ENCODE results near the gene GCSAML. TPM values are rescaled to one million over a fixed set of nuclear protein-coding genes. Genes with fewer than 3 reads are reported as not detected.
"Not testable (repeated sequence)": the region's sequence is repeated elsewhere in the genome, so short reads cannot be mapped to it uniquely, and the experiment has no call there.

The GCSAML gene
- under 1 TPM; 0.46 to 0.89 (median 0.64) TPM for polyA plus RNA-seq (ENCODE audit: insufficient read length in 4 of 4)

DNA sequence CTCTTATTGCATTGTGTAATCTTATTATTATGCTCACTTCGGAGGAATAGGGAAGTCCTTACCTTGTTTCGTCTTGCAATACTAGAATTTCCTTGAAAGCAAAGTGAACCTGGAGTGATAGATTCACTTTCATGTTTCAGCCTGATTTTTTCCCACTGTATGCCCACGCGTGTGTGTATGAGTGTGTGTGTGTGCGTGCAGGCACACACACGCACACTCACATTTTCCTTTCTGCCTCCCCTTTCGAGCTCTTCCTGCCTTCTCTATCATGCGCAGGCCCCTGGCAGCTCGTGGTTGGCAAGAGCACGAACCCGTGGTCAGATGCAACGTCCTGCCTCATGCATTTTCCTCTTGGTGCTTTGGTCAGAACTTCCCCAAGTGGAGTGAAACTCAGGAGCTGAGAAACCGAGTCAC lies at the start of gene GCSAML:
Gene GCSAML (plus strand): TSS at position 366 of the 414 bp plus-strand sequence. CDS start 58 bp downstream, outside the sequence.
- no peak for DNase-seq (ENCODE audit: low read depth in 4 of 4, low spot score in 3 of 4)

- DNase-seq (ENCODE audit: low read depth in 4 of 4, low spot score in 3 of 4): no peak
Measured at GRCh38 chr1:247500865-247501264, 48.1 kb upstream of the GCSAML start.

DNA sequence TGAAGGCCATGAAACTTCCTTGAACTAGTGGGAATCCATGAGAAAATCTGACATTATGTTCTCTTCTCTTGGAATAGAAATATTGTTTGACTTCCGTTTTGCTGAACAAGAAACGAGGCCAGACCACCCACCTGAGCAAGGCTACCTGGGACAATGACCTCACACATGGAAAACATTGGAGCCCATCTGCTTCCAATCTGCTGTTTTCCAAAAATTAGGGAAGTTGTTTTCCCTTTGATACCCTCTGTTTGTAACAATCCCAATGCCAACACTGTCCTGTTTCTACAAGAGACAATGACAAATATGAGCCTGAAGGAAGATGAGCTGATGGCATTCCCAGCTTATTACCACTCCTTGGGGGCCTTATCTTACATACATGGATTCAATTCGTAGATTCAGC lies 42.1 kb upstream of the GCSAML start:
- DNase-seq (ENCODE audit: low read depth in 4 of 4, low spot score in 3 of 4): no peak

GRCh38 chr1:247517795-247518612 lies 30.9 kb upstream of the GCSAML start:
- no peak for DNase-seq (ENCODE audit: low read depth in 4 of 4, low spot score in 3 of 4)

DNA sequence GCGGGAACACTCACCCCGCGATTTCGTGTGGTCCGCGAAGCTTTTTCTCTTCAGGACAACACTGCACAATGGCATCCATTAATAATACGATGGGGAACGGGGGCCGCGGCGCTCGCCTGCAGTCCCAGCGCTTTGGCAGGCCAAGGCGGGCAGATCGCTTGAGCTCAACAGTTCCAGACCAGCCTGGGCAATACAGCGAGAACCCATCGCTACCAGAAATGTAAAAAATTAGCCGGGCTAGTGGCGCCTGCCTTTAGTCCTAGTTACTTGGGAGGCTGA lies 30.4 kb upstream of the GCSAML start:
- no peak for DNase-seq (ENCODE audit: low read depth in 4 of 4, low spot score in 3 of 4)

DNA sequence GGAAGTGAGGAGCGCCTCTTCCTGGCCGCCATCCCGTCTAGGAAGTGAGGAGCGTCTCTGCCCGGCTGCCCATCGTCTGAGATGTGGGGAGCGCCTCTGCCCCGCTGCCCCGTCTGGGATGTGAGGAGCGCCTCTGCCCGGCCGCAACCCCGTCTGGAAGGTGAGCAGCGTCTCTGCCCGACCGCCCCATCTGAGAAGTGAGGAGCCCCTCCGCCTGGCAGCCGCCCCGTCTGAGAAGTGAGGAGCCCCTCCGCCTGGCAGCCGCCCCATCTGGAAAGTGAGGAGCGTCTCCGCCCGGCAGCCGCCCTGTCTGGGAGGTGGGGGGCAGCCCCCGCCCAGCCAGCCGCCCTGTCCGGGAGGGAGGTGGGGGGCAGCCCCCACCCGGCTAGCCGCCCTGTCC lies 27.0 kb upstream of the GCSAML start:
- DNase-seq (ENCODE audit: low read depth in 4 of 4, low spot score in 3 of 4): not testable (repeated sequence)

- DNase-seq (ENCODE audit: low read depth in 4 of 4, low spot score in 3 of 4): no peak
Measured at GRCh38 chr1:247528812-247529474, 20.0 kb upstream of the GCSAML start.

- DNase-seq (ENCODE audit: low read depth in 4 of 4, low spot score in 3 of 4): no peak
Measured at GRCh38 chr1:247529771-247530355, 19.1 kb upstream of the GCSAML start.

- DNase-seq (ENCODE audit: low read depth in 4 of 4, low spot score in 3 of 4): no peak
Measured at GRCh38 chr1:247530785-247531184, 18.1 kb upstream of the GCSAML start.

DNA sequence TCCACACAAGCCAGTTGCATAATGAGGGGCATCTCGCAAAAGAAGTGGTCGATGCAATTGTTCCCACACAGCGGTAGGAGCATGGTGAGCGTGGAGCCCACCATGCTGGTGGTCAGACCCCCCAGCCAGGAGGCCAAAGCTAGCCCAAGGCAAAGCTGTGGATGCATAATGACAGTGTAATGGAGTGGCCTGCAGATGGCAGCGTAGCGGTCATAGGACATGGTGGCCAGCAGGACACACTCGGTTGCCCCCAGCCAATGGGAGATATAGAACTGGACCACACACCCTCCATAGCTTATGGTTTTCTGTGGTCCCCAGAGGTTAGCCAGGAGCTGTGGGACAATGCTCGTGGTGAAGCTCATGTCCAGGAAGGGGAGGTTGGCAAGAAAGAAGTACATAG lies 17.0 kb upstream of the GCSAML start:
- no peak for DNase-seq (ENCODE audit: low read depth in 4 of 4, low spot score in 3 of 4)

DNA sequence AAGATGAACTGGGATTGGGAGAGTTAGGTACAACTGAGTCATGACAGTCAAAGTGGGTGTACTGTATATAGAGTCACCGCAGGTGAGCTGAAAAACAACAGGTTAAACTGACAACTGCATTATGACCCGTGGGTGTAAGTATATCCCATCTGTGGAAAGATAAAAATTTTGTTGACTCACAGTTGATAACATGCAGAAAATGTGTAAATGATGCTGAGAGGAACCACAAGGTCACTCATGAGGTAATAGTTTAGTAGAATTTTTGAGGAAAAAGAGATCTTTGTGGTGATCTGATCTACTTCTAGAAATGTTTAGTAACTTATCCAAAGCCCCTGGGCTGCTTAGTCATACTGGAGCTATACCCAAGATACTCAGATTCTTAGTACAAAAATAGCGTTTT lies 13.5 kb upstream of the GCSAML start:
- no peak for DNase-seq (ENCODE audit: low read depth in 4 of 4, low spot score in 3 of 4)

GRCh38 chr1:247536340-247536739 lies 12.6 kb upstream of the GCSAML start, which contains the start of gene OR2C3:
Gene OR2C3 (minus strand): TSS chr1:247536440. CDS start chr1:247532511, 3,929 bp downstream.
- no peak for DNase-seq (ENCODE audit: low read depth in 4 of 4, low spot score in 3 of 4)

DNA sequence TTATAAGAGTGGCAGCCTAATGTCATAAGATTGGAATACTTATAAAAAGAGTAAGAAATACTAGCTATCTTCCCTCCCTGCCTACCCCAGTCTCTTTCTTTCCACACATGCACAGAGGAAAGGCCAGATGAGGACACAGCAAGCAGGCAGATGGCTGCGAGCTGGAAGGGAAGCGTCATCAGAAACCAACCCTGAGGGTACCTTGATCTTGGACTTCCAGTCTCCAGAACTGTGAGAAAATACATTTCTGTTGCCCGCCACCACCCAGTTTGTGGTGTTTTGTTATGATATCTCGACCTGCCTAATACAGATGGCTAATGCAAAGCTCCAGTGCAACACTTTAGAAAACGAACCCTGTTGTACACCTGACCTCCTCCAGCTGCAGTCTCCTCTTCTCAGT lies 10.4 kb upstream of the GCSAML start:
- no peak for DNase-seq (ENCODE audit: low read depth in 4 of 4, low spot score in 3 of 4)

GRCh38 chr1:247539215-247539614 lies 9.7 kb upstream of the GCSAML start:
- DNase-seq (ENCODE audit: low read depth in 4 of 4, low spot score in 3 of 4): no peak

DNA sequence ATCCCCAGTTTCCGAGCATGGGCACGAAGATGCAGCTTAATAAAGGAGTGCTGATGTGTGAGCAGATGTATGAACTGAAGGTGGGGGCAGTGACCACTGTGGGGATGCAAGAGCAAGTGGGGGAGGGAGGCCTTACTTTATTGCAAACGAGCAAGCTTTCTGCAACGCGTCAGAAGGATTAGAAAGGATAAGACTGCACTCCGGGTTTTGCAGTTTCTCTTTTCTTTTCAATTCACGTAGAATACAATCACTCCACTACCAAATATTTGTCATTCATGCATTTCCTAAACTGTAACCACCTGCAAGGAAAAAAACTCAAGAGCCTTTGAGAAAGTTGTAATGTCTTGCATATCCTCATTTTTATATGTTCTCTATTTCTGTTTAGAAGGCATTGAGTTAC lies 8.4 kb upstream of the GCSAML start:
- DNase-seq (ENCODE audit: low read depth in 4 of 4, low spot score in 3 of 4): no peak

DNA sequence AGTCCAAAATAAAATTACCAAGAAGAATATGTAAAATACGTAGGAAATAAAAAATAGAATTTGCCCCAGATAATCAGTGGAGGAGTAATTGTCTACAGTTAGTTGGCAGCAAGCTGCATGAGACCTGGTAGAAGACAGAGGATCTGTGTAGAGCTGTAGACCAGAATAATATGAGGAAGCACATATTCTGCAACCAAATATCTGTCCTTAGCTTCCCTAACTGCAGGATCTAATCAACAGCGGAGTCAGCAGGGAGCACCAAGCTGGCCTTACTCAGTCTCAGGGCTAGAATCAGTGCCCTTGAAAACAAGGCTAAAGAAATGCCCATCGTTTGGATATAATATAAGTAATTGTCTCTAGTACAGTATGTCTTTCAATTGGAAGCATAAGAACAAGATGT lies 6.1 kb upstream of the GCSAML start:
- DNase-seq (ENCODE audit: low read depth in 4 of 4, low spot score in 3 of 4): no peak

- no peak for DNase-seq (ENCODE audit: low read depth in 4 of 4, low spot score in 3 of 4)
Measured at GRCh38 chr1:247548092-247548491, 842 bp upstream of the GCSAML start.

- no peak for DNase-seq (ENCODE audit: low read depth in 4 of 4, low spot score in 3 of 4)
Measured at GRCh38 chr1:247551721-247552120, 2.8 kb downstream of the GCSAML start.

DNA sequence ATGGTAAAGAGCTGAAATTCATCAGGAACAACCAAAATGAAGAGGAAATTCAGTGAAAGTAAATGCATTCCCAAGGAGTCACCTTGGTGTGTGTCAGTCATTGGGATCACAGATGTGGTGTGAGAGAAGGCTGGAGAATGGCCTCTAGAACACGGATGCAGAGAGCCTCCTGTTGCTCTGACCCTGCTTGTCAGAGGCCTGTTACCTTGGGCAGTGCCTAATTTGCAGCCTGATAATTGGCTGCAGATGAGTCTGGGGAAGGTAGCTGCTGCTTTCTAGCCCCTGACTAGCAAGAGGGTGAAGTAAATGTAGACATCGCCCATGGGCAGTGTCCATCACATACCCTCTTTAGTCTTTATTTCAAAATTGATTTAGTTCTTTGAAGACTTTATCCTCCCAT lies 3.3 kb downstream of the GCSAML start:
- no peak for DNase-seq (ENCODE audit: low read depth in 4 of 4, low spot score in 3 of 4)

GRCh38 chr1:247557926-247558674 lies 9.2 kb downstream of the GCSAML start:
- no peak for DNase-seq (ENCODE audit: low read depth in 4 of 4, low spot score in 3 of 4)

DNA sequence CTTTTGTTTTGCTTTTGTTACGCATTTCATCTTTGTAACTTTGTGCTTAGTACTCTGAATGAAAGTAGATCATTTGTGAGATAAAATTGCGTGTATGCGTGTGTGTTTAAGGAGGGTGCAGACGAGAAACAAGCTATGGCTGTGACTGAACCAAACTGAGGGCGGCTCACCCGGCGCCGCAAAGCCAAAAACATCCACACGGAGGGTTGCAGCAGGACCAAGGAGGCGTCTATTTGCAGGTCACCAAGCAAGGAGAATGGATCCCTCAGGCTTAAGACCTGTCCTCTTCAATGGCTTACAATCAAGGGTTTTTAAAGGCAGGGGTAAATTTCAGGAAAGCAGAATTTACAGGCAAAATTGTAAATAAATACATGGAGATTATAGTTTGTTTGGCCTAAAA lies 12.8 kb downstream of the GCSAML start:
- no peak for DNase-seq (ENCODE audit: low read depth in 4 of 4, low spot score in 3 of 4)
